HG03135 (cell line): ENCODE data around the gene GRAMD1B.

Experiments used
- ATAC-seq: cut with Tn5 transposase; IDR thresholded peaks from one replicate; pipeline ENCODE4 v1.9.1; 2021; ENCODE audit warnings: mild to moderate bottlenecking, moderate library complexity; ENCODE audit not compliant: unreplicated experiment

The GRAMD1B gene

GRCh38 chr11:123408619-123409455 lies 21.2 kb upstream of the GRAMD1B start:
- ATAC-seq = no peak

GRCh38 chr11:123409456-123410217 lies 20.4 kb upstream of the GRAMD1B start:
- no peak for ATAC-seq

- ATAC-seq = no peak
Observed at GRCh38 chr11:123410218-123410549, 19.9 kb upstream of the GRAMD1B start.

GRCh38 chr11:123413636-123414035 lies 16.4 kb upstream of the GRAMD1B start:
- ATAC-seq = no peak

- ATAC-seq = no peak
Observed at GRCh38 chr11:123416566-123416965, 13.5 kb upstream of the GRAMD1B start.

- ATAC-seq = no peak
Observed at GRCh38 chr11:123418351-123419114, 11.5 kb upstream of the GRAMD1B start.

- ATAC-seq = no peak
Observed at GRCh38 chr11:123419731-123420452, 10.2 kb upstream of the GRAMD1B start.

GRCh38 chr11:123421589-123421988 lies 8.5 kb upstream of the GRAMD1B start:
- no peak for ATAC-seq

- ATAC-seq = no peak
Observed at GRCh38 chr11:123425367-123425766, 4.7 kb upstream of the GRAMD1B start.

- ATAC-seq = no peak
Observed at GRCh38 chr11:123426789-123427188, 3.3 kb upstream of the GRAMD1B start.

- ATAC-seq = no peak
Observed at GRCh38 chr11:123427405-123427804, 2.7 kb upstream of the GRAMD1B start.

- ATAC-seq = no peak
Observed at GRCh38 chr11:123428116-123428715, 1.9 kb upstream of the GRAMD1B start.

- no peak for ATAC-seq
Observed at GRCh38 chr11:123429336-123429735, 733 bp upstream of the GRAMD1B start.

- ATAC-seq = no peak
Observed at GRCh38 chr11:123430721-123431497, 840 bp downstream of the GRAMD1B start.

GRCh38 chr11:123431619-123432018 lies 1.6 kb downstream of the GRAMD1B start:
- ATAC-seq = no peak

- no peak for ATAC-seq
Observed at GRCh38 chr11:123434262-123434661, 4.2 kb downstream of the GRAMD1B start.

GRCh38 chr11:123434911-123435310 lies 4.8 kb downstream of the GRAMD1B start:
- ATAC-seq = no peak

- ATAC-seq = no peak
Observed at GRCh38 chr11:123437236-123437979, 7.3 kb downstream of the GRAMD1B start.

GRCh38 chr11:123438131-123438627 lies 8.1 kb downstream of the GRAMD1B start:
- ATAC-seq = no peak
